Measurements from ENCODE around the gene MOCS1. TPM values are rescaled to one million over a fixed set of nuclear protein-coding genes. Genes with fewer than 3 reads are reported as not detected.

Gene MOCS1
- total and polyA plus RNA-seq, 4 donors = 14.0 to 39.0 (median 27.5) TPM

DNA sequence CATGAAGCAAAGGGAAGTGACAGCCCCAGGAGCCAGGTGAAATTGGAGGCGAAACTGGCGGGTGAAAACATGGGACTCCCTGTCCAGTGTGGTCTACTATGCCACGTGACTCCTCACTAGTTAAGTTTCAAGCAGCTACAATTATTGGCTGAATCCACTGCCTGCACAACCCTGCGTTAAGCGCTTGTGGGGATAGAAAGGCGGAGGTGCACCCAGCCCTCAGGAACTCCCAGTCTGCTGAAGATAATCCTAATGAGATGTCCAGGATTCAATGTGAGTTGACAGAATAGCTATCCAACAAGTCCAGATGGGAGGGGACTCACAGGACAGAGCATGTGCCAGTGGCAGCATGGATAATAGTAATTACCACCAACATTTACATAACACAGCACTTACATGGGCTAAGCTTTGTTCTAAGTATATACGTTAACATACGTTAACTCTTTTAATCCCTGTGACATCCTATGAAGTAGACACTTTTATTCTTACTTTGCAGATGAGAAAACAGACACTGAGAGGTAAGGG is 1.8 kb downstream of the MOCS1 start:
- DNase-seq (no peak), ATAC-seq (ENCODE audit: low FRiP score) (no peak)
- Histone ChIP-seq H3K9me3 (ENCODE audit: control insufficient read depth, low read length) (no peaks in the 10 kb centered on the region), H3K4me1 (ENCODE audit: control insufficient read depth in 1 of 2, insufficient read depth in 2 of 2, low read length in 2 of 2) (peaks cover 3 to 15% of the 10 kb centered on the region in 2 donors), H3K27ac (ENCODE audit: low read depth in 1 of 2, low read length in 2 of 2) (peak overlapping the region in 1 of 2 donors; percentile 53), H3K4me3 (ENCODE audit: low read length in 2 of 2) (no peak overlapping the region), H3K27me3 (ENCODE audit: control insufficient read depth in 1 of 2, insufficient read depth in 2 of 2, low read length in 1 of 2) (no peaks in the 10 kb centered on the region), H3K36me3 (ENCODE audit: control insufficient read depth in 1 of 2, insufficient read depth in 2 of 2, low read length in 1 of 2) (no peaks in the 10 kb centered on the region)
- WGBS, 2 donors = 83 to 91% methylated on average over 8 of the region's 8 CpGs
- intact Hi-C loops (cut with DNase I) = no loop called here

DNA sequence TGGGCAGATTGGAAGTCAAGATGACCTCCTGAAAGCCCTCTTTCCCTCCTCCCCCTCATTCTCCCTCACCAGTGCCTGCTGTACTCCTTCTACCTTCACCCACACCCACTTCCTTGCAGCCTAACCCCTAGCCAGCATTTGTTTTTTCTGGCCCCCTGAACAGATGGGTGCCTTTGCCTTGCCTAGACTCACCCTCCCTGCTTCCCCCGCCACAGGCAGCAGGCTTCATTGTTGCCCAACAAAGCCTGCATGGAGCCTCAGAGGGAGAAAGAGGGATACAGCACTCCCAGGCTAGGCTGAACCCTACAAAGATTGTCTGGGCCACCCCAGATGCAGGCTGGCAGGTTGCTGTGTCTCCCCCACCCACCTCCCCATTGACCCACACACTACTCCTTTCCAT is 2.7 kb downstream of the MOCS1 start:
- no peaks in the 10 kb centered on the region for H3K9me3 ChIP-seq (ENCODE audit: control insufficient read depth, low read length)
- H3K4me3 ChIP-seq (ENCODE audit: low read length in 2 of 2) = no peak overlapping the region
- no peaks in the 10 kb centered on the region for H3K36me3 ChIP-seq (ENCODE audit: control insufficient read depth in 1 of 2, insufficient read depth in 2 of 2, low read length in 1 of 2)
- intact Hi-C loops (cut with DNase I) = no loop called here
- no peaks in the 10 kb centered on the region for H3K27me3 ChIP-seq (ENCODE audit: control insufficient read depth in 1 of 2, insufficient read depth in 2 of 2, low read length in 1 of 2)
- 17 to 57% methylated on average over 1 of the region's 1 CpG for WGBS, 2 donors
- H3K4me1 ChIP-seq (ENCODE audit: control insufficient read depth in 1 of 2, insufficient read depth in 2 of 2, low read length in 2 of 2) = peaks cover 3 to 16% of the 10 kb centered on the region in 2 donors
- DNase-seq (no peak), ATAC-seq (ENCODE audit: low FRiP score) (no peak)
- H3K27ac ChIP-seq (ENCODE audit: low read depth in 1 of 2, low read length in 2 of 2) = peak overlapping the region in 1 of 2 donors; percentile 53

DNA sequence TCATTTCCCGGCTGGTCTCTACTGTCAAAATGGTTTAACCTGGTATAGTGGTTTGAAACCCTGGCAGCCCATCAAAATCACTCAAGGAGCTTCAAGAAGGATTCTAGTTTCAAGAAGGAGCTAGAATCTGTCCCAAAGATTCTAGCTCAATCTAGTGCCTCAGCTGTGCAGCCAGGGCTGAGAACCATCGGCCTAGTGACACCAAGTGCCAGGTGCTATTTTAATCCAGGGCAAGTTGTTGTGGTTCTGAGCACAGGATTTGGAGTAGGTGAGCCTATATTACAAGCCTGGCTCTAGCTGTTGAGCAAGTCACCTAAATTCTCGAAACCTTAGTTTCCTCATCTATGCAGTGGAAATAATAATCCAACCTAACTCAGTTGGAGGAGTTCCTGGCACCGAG is 3.7 kb downstream of the MOCS1 start:
- no peak for ATAC-seq (ENCODE audit: low FRiP score)

GRCh38 chr6:39929733-39930461 is 4.4 kb downstream of the MOCS1 start:
- Histone ChIP-seq H3K4me3 (ENCODE audit: low read length in 2 of 2) (no peak overlapping the region), H3K36me3 (ENCODE audit: control insufficient read depth in 1 of 2, insufficient read depth in 2 of 2, low read length in 1 of 2) (peaks cover 0 to 4% of the 10 kb centered on the region in 2 donors), H3K27ac (ENCODE audit: low read depth in 1 of 2, low read length in 2 of 2) (peak overlapping the region; percentile 5 to 43), H3K27me3 (ENCODE audit: control insufficient read depth in 1 of 2, insufficient read depth in 2 of 2, low read length in 1 of 2) (no peaks in the 10 kb centered on the region), H3K9me3 (ENCODE audit: control insufficient read depth, low read length) (no peaks in the 10 kb centered on the region), H3K4me1 (ENCODE audit: control insufficient read depth in 1 of 2, insufficient read depth in 2 of 2, low read length in 2 of 2) (peaks cover 3 to 16% of the 10 kb centered on the region in 2 donors)
- intact Hi-C loops (cut with DNase I) = no loop called here
- WGBS, 2 donors = 25 to 29% methylated on average over 11 of the region's 11 CpGs
- DNase-seq (no peak), ATAC-seq (ENCODE audit: low FRiP score) (no peak)

More for the DNA sequence above, 3.7 kb downstream of the MOCS1 start:
- Histone ChIP-seq H3K4me1 (ENCODE audit: control insufficient read depth in 1 of 2, insufficient read depth in 2 of 2, low read length in 2 of 2) (peaks cover 3 to 16% of the 10 kb centered on the region in 2 donors), H3K27me3 (ENCODE audit: control insufficient read depth in 1 of 2, insufficient read depth in 2 of 2, low read length in 1 of 2) (no peaks in the 10 kb centered on the region), H3K9me3 (ENCODE audit: control insufficient read depth, low read length) (no peaks in the 10 kb centered on the region), H3K27ac (ENCODE audit: low read depth in 1 of 2, low read length in 2 of 2) (peak overlapping the region; percentile 5 to 79), H3K36me3 (ENCODE audit: control insufficient read depth in 1 of 2, insufficient read depth in 2 of 2, low read length in 1 of 2) (no peaks in the 10 kb centered on the region), H3K4me3 (ENCODE audit: low read length in 2 of 2) (no peak overlapping the region)
- WGBS, 2 donors = 52 to 54% methylated on average over 4 of the region's 4 CpGs
- no peak for DNase-seq
- intact Hi-C loops (cut with DNase I) = no loop called here

DNA sequence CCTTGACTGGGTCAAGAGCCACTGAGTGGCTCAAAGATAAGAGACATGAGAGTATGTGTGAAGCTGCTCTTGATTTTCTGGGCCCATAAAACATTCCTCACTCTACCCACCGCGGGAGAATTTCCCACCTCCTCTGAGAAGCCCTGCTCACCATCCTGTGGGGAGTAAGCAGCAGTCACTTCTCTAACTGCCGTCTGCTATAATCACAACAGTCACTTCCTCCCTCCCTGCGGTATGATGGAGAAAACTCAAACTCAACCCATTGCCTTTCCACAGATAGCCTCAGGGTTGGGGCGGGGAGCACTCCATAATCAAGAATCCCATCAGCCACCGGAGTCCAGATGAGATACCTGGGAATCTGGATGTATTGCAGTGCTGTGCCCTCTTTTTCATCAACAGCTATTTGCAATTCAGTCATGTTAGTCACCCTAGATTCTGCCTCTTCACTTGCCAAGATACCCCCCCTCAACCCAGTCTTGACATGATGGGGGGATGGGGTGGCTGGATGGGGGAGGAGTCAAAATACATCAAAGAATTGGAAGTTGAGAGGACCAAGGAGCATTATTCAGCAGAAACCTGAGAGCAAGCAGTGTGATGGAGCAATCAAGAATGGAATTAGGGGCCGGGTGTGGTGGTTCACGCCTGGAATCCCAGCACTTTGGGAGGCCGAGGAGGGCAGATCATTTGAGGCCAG is 5.1 kb downstream of the MOCS1 start:
- Histone ChIP-seq H3K4me1 (ENCODE audit: control insufficient read depth in 1 of 2, insufficient read depth in 2 of 2, low read length in 2 of 2) (peaks cover 3 to 16% of the 10 kb centered on the region in 2 donors), H3K27me3 (ENCODE audit: control insufficient read depth in 1 of 2, insufficient read depth in 2 of 2, low read length in 1 of 2) (no peaks in the 10 kb centered on the region), H3K36me3 (ENCODE audit: control insufficient read depth in 1 of 2, insufficient read depth in 2 of 2, low read length in 1 of 2) (peaks cover 0 to 5% of the 10 kb centered on the region in 2 donors), H3K4me3 (ENCODE audit: low read length in 2 of 2) (no peak overlapping the region), H3K27ac (ENCODE audit: low read depth in 1 of 2, low read length in 2 of 2) (peak overlapping the region in 1 of 2 donors; percentile 9), H3K9me3 (ENCODE audit: control insufficient read depth, low read length) (no peaks in the 10 kb centered on the region)
- intact Hi-C loops (cut with DNase I) = no loop called here
- WGBS, 2 donors = 53 to 67% methylated on average over 9 of the region's 9 CpGs
- ATAC-seq (ENCODE audit: low FRiP score) (no peak), DNase-seq (no peak)

GRCh38 chr6:39927159-39927558 is 7.1 kb downstream of the MOCS1 start:
- Histone ChIP-seq H3K4me3 (ENCODE audit: low read length in 2 of 2) (no peak overlapping the region), H3K27me3 (ENCODE audit: control insufficient read depth in 1 of 2, insufficient read depth in 2 of 2, low read length in 1 of 2) (no peaks in the 10 kb centered on the region), H3K36me3 (ENCODE audit: control insufficient read depth in 1 of 2, insufficient read depth in 2 of 2, low read length in 1 of 2) (peaks cover 0 to 6% of the 10 kb centered on the region in 2 donors), H3K4me1 (ENCODE audit: control insufficient read depth in 1 of 2, insufficient read depth in 2 of 2, low read length in 2 of 2) (peaks cover 3% of the 10 kb centered on the region in 2 donors), H3K27ac (ENCODE audit: low read depth in 1 of 2, low read length in 2 of 2) (no peak overlapping the region), H3K9me3 (ENCODE audit: control insufficient read depth, low read length) (no peaks in the 10 kb centered on the region)
- intact Hi-C loops (cut with DNase I) = no loop called here
- DNase-seq (no peak), ATAC-seq (ENCODE audit: low FRiP score) (no peak)
- WGBS, 2 donors = 91 to 92% methylated on average over 11 of the region's 11 CpGs

- Histone ChIP-seq H3K9me3 (ENCODE audit: control insufficient read depth, low read length) (no peaks in the 10 kb centered on the region), H3K27me3 (ENCODE audit: control insufficient read depth in 1 of 2, insufficient read depth in 2 of 2, low read length in 1 of 2) (no peaks in the 10 kb centered on the region), H3K27ac (ENCODE audit: low read depth in 1 of 2, low read length in 2 of 2) (no peak overlapping the region), H3K36me3 (ENCODE audit: control insufficient read depth in 1 of 2, insufficient read depth in 2 of 2, low read length in 1 of 2) (peaks cover 0 to 7% of the 10 kb centered on the region in 2 donors), H3K4me3 (ENCODE audit: low read length in 2 of 2) (no peak overlapping the region), H3K4me1 (ENCODE audit: control insufficient read depth in 1 of 2, insufficient read depth in 2 of 2, low read length in 2 of 2) (peaks cover 2 to 3% of the 10 kb centered on the region in 2 donors)
- ATAC-seq (ENCODE audit: low FRiP score) (no peak), DNase-seq (no peak)
- WGBS, 2 donors = 57 to 60% methylated on average over 3 of the region's 3 CpGs
- intact Hi-C loops (cut with DNase I) = no loop called here
These were observed 7.6 kb downstream of the MOCS1 start for GRCh38 chr6:39926668-39927067.

- no peak for ATAC-seq (ENCODE audit: low FRiP score)
- Histone ChIP-seq H3K36me3 (ENCODE audit: control insufficient read depth in 1 of 2, insufficient read depth in 2 of 2, low read length in 1 of 2) (peaks cover 0 to 7% of the 10 kb centered on the region in 2 donors), H3K9me3 (ENCODE audit: control insufficient read depth, low read length) (no peaks in the 10 kb centered on the region), H3K27ac (ENCODE audit: low read depth in 1 of 2, low read length in 2 of 2) (no peak overlapping the region), H3K27me3 (ENCODE audit: control insufficient read depth in 1 of 2, insufficient read depth in 2 of 2, low read length in 1 of 2) (no peaks in the 10 kb centered on the region), H3K4me3 (ENCODE audit: low read length in 2 of 2) (no peak overlapping the region), H3K4me1 (ENCODE audit: control insufficient read depth in 1 of 2, insufficient read depth in 2 of 2, low read length in 2 of 2) (peaks cover 2% of the 10 kb centered on the region in 2 donors)
- no peak for DNase-seq
- intact Hi-C loops (cut with DNase I) = no loop called here
- 90 to 92% methylated on average over 3 of the region's 3 CpGs for WGBS, 2 donors
These were observed 8.4 kb downstream of the MOCS1 start for GRCh38 chr6:39925931-39926290.
